ENCODE results near the gene ADAMTS2.

Gene ADAMTS2

GRCh38 chr5:179343021-179343718 is 2.1 kb downstream of the ADAMTS2 start:
- no peak for DNase-seq

GRCh38 chr5:179342577-179342976 is 2.7 kb downstream of the ADAMTS2 start:
- DNase-seq, result no peak

- DNase-seq, result no peak
Measured at GRCh38 chr5:179340465-179340864, 4.8 kb downstream of the ADAMTS2 start.

DNA sequence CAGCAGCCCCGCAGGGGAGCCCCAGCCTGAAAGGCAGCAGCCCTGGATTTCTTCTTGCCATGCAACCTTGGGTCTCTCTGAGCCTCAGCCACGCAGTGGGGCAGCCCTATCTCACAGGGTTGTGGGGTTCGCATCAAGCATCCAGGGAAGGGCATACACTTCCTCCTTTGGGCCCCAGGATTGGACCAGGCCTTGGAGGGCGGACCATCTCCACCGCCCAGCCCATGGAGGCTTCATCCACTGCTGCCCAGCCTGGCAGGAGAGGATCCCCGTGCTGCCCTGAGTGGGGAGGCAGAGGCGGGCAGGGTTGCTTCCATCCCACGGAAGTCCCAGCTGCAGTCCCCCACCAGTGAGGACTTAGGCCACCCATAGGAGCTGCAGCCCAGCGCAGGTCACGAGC is 5.3 kb downstream of the ADAMTS2 start:
- no peak for DNase-seq

GRCh38 chr5:179339081-179339480 is 6.2 kb downstream of the ADAMTS2 start:
- DNase-seq, result no peak

- no peak for DNase-seq
Measured at GRCh38 chr5:179337796-179338676, 7.2 kb downstream of the ADAMTS2 start.

DNA sequence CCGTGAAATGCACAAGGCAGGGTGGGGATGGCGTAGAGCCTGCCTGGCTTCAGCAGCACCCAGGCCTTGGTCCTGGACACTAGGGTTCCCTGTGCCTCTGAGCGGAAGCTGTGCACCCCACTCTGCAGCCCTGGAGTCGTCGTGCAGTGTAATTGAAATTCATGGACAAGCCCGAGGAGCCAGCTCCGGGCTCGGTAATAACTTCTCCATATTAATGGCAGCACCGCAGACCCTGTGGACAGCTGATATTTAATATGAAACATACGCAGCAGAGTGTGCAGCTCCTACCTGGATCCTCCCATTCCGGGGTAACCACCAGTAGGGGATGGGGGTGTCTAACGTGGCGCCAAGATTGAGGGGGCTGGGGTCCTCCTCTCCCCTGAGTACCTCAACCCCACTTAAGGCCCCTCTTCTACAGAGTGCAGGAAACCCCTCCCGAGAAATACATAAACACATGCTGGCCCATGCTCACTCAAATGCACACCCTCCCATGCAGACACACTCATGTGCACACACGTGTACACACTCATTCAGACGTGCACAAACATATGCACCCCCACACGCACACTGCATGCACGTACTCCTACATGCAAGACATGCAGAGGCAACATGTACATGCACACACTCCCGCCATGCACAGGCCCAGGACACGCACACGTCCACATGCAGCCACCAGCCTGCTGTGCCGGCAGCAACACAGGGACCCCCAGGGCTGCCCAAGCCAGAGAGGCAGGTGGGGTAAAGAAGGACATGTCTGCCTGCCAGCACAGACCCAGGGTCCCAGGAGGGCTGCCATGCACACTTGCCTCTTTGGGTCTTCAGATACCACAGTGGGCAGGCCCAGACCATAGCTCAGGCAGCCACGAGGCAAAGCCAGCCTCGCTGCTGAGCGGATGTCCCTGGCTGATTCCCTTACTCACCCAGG is 8.1 kb downstream of the ADAMTS2 start:
- no peak for DNase-seq

- DNase-seq, result no peak
Measured at GRCh38 chr5:179336126-179336870, 9.0 kb downstream of the ADAMTS2 start.

GRCh38 chr5:179333796-179334761 is 11.2 kb downstream of the ADAMTS2 start:
- no peak for DNase-seq

GRCh38 chr5:179332741-179333290 is 12.4 kb downstream of the ADAMTS2 start:
- DNase-seq, result no peak

DNA sequence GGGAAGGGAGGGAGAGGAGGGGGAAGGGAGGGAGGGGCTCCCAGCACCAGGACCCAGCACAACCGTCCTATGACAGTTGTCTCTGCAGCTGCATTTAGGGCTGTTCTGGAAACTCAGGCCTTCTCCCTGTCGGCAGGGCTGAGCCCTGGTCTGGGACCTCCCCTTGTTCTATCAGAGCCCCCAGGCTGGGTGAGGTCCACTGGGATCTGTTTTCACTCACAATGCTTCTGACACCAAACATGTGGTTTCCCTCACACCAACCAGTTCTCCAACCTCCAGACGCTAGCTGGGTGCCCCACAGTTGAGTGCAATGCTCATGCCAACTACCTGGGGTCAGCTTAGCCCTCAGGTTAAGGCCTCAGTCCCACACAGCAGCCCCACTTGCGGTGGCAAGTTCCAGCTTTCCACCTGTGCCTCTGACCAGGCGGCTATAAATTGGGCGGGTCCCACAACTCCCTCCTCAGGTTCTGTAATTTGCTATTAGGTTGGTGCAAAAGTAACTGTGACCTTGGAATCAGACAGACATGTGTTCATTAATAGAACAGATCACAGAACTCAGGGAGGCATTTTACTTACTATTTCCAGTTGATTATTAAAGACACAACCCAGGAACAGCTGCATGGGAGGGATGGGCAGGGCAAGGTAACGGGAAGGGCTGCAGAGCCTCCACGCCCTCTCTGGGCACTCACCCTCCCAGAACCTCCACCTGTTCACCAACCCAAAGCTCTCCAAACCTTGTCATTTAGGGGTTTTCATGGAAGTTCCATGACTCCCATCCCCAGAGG is 13.5 kb downstream of the ADAMTS2 start:
- no peak for DNase-seq

DNA sequence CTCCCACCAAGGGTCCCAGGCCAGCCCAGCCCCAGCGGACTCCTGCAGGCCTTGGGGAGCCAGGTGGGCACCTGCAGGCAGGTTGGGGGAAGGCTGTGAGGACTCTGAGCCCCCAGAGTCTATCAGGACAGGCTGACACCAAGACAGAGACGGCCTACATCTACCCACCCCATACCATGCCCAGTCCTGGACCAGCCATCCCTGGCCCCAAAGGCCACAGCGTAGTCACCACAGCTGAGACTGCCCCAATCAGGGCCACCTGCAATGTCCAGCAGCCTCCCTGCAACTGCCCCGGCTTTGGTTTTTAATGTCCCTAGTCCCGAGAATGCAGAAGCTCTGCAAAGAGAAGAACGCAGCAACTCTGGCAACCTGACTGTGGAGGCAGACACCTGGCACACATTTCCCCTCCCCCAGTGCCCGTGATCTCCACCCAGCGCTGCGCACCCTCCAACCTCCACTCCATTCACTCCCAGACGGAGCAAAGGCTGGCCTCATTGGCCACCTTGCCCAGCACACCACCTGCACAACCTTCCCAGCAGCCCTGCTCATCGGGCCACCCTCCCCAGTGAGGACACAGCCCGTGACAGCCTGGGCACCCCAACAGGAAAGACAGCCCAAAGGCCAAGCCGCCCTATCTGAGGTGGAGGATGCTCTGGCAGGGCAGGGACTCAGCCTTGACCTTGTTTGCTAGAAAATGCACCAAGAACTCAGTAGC is 14.9 kb downstream of the ADAMTS2 start:
- no peak for DNase-seq

- no peak for DNase-seq
Measured at GRCh38 chr5:179328291-179328690, 17.0 kb downstream of the ADAMTS2 start.

GRCh38 chr5:179327021-179327735 is 18.1 kb downstream of the ADAMTS2 start:
- no peak for DNase-seq

GRCh38 chr5:179326122-179326927 is 18.9 kb downstream of the ADAMTS2 start:
- DNase-seq, result no peak

DNA sequence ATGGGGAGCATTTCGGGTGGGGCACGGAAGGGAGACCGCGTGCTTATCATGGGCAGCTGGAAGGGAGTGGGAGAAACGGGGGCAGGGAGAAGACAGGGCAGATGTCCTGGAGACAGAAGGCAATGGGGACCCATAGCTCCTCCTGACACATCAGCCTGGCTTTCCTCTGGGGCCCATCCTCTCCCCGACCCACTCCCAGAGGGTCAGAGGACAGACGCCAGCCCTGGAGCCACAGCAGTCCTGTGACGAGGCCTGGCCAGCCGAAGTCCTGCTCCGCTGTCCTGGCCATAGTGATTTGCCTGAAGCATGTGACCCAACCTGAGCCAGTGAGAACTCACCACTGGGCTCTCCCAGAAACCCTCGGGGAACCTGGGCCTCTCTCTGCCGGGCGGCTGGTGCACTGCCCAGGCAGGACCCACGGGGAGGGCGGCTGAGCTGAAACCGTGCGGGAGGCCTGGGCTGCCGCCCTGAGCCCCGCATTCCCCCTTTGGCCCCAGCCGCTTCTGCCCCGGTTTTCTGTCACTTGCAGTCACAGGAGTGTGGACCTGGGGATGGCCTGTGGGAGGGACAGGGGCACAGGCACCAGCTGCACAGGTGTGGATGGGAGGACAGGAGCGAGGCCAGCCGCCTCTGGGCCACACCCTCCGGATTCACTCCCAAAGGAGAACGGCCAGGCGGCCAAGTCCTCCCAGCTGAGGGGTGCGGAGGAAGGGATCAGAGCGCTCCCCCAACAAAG is 19.8 kb downstream of the ADAMTS2 start:
- no peak for DNase-seq

DNA sequence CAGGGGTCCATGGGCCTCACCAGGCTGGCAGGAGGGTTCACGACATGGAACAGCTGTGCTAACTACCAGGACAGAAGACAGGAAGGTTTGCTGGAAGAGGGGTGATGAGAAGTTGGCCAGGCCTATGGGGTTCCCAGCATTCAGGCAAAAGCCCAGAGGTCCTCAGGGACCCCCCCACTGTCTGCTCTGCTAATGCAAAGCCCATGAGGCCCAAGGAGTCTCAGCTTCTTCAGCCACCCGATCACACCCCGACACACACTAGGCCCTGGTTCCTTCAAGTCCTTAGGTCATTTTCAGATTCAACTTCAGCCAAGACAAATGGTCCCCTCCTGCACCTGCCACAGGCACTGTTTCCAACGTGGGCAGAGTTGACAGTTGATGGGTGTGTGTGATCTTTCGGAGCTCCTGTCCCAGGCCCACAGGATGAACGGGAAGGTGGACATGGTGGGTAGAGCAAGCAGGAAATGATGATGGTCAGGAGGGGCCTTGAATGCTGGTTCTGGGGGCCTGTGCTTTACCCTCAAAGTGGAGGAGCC is 20.4 kb downstream of the ADAMTS2 start:
- DNase-seq, result no peak

Measured in hippocampal formation (tissue), 2 donors.